ENCODE measurements around the gene PRR13. TPM values are rescaled to one million over a fixed set of nuclear protein-coding genes. Genes with fewer than 3 reads are reported as not detected.

Gene PRR13
- total and polyA plus RNA-seq, 2 of the 13 experiments (the other 11 are each of a cell fraction or from before 2014, with no cell fraction given) = 65.0 to 102 TPM

- TF ChIP-seq HMGXB3 (CRISPR knock-in tag; IDR thresholded peaks at IDR 0.05; ENCODE audit: borderline replicate concordance) = 0 out of 2 replicates have a peak, but pooled peaks have one; percentile 54
- no peak for TF ChIP-seq ZNF224 (CRISPR knock-in tag; IDR thresholded peaks at IDR 0.05)
- TF ChIP-seq, protein P1, sequence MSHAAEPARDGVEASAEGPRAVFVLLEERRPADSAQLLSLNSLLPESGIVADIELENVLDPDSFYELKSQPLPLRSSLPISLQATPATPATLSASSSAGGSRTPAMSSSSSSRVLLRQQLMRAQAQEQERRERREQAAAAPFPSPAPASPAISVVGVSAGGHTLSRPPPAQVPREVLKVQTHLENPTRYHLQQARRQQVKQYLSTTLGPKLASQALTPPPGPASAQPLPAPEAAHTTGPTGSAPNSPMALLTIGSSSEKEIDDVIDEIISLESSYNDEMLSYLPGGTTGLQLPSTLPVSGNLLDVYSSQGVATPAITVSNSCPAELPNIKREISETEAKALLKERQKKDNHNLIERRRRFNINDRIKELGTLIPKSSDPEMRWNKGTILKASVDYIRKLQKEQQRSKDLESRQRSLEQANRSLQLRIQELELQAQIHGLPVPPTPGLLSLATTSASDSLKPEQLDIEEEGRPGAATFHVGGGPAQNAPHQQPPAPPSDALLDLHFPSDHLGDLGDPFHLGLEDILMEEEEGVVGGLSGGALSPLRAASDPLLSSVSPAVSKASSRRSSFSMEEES (CRISPR knock-in tag; IDR thresholded peaks at IDR 0.05) = 0 out of 2 replicates have a peak, but pooled peaks have one; percentile 33
- 0 out of 2 replicates have a peak, but pooled peaks have one; percentile 43 for TF ChIP-seq RFX5 (IDR thresholded peaks at IDR 0.05; ENCODE audit: low read depth, low read length)
- peak; percentile 93 for TF ChIP-seq CREB1 (IDR thresholded peaks at IDR 0.05)
- TF ChIP-seq CREB1 (CRISPR knock-in tag; IDR thresholded peaks at IDR 0.05) = peak; percentile 95
- TF ChIP-seq, protein P2, sequence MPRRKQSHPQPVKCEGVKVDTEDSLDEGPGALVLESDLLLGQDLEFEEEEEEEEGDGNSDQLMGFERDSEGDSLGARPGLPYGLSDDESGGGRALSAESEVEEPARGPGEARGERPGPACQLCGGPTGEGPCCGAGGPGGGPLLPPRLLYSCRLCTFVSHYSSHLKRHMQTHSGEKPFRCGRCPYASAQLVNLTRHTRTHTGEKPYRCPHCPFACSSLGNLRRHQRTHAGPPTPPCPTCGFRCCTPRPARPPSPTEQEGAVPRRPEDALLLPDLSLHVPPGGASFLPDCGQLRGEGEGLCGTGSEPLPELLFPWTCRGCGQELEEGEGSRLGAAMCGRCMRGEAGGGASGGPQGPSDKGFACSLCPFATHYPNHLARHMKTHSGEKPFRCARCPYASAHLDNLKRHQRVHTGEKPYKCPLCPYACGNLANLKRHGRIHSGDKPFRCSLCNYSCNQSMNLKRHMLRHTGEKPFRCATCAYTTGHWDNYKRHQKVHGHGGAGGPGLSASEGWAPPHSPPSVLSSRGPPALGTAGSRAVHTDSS (CRISPR knock-in tag; conservative IDR thresholded peaks at IDR 0.05) = no peak
- TF ChIP-seq EZH2 (conservative IDR thresholded peaks at IDR 0.05; ENCODE audit: low read depth, low read length) = no peak
- peak; percentile 68; the same call in 1 of the 2 replicates for TF ChIP-seq ZNF598 (CRISPR knock-in tag; IDR thresholded peaks at IDR 0.05; ENCODE audit: borderline replicate concordance)
- peak; percentile 84; the same call in 1 of the 2 replicates for TF ChIP-seq ZNF580 (CRISPR knock-in tag; IDR thresholded peaks at IDR 0.05; ENCODE audit: borderline replicate concordance, low read depth)
- TF ChIP-seq ZNF431 (CRISPR knock-in tag; IDR thresholded peaks at IDR 0.05; ENCODE audit: borderline replicate concordance, low read depth) = no peak
- no peak for TF ChIP-seq NFE2L1 (CRISPR knock-in tag; IDR thresholded peaks at IDR 0.05; ENCODE audit: borderline replicate concordance)
- peak; percentile 53; the same call in 1 of the 2 replicates for TF ChIP-seq RFXAP (CRISPR knock-in tag; IDR thresholded peaks at IDR 0.05; ENCODE audit: borderline replicate concordance)
- TF ChIP-seq, protein P3, sequence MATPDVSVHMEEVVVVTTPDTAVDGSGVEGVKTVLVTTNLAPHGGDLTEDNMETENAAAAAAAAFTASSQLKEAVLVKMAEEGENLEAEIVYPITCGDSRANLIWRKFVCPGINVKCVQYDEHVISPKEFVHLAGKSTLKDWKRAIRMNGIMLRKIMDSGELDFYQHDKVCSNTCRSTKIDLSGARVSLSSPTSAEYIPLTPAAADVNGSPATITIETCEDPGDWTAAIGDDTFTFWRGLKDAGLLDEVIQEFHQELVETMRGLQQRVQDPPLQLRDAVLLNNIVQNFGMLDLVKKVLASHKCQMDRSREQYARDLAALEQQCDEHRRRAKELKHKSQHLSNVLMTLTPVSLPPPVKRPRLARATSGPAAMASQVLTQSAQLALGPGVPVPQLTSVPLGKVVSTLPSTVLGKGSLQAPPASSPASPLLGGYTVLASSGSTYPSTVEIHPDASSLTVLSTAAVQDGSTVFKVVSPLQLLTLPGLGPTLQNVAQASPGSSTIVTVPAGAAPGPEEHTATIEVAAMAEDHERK (CRISPR knock-in tag; IDR thresholded peaks at IDR 0.05; ENCODE audit: low read depth) = peak; percentile 71
- TF ChIP-seq ZSCAN12 (CRISPR knock-in tag; IDR thresholded peaks at IDR 0.05) = no peak
- peak; percentile 71; the same call in 1 of the 2 replicates for TF ChIP-seq SOX5 (CRISPR knock-in tag; IDR thresholded peaks at IDR 0.05; ENCODE audit: borderline replicate concordance)
- no peak for TF ChIP-seq PHF8 (CRISPR knock-in tag; IDR thresholded peaks at IDR 0.05)
- no peak for TF ChIP-seq AGO1 (IDR thresholded peaks at IDR 0.05; ENCODE audit: low read depth, low read length, poor library complexity, severe bottlenecking)
Observed at GRCh38 chr12:53451661-53452158, 10.2 kb downstream of the PRR13 start, which contains the start of gene PCBP2 (continued).

Data from HepG2 (cell line).